Activated T-cell treated with anti-CD3 and anti-CD28 coated beads, Interleukin-2, amount 50 U/mL, for 72 hours (primary cell): Measurements from ENCODE around the gene DLGAP1. TPM values are rescaled to one million over a fixed set of nuclear protein-coding genes. Genes with fewer than 3 reads are reported as not detected.

Source experiments
- ATAC-seq, 2 donors: fragments of 150-1000 bp; cut with Tn5 transposase; replicated peaks in 1 of 2; 2 replicates each; pipeline ENCODE4 v1.10.0; 2021; ENCODE audit warnings: moderate library complexity in 2 of 2, mild to moderate bottlenecking in 1 of 2
- DNase-seq, 2 donors: peaks; one replicate each; pipeline ENCODE4 v3.0.0; 2021 to 2022; ENCODE audit warnings: mixed read lengths in 1 of 2
- H3K27ac Mint-ChIP-seq: one replicate; pipeline ENCODE4 v1.8.0; 2022; ENCODE audit warnings: mild to moderate bottlenecking, moderate library complexity, mixed read lengths
- H3K27me3 Mint-ChIP-seq: one replicate; pipeline ENCODE4 v1.8.0; 2022; ENCODE audit warnings: low read depth, mixed read lengths
- H3K36me3 Mint-ChIP-seq, 2 donors: one replicate each; pipeline ENCODE4 v1.8.0; 2022; ENCODE audit warnings: mixed read lengths in 2 of 2, mild to moderate bottlenecking in 1 of 2; ENCODE audit not compliant: insufficient read depth in 2 of 2
- H3K4me1 Mint-ChIP-seq: one replicate; pipeline ENCODE4 v1.8.0; 2022; ENCODE audit warnings: low read depth, mixed read lengths
- H3K4me3 Mint-ChIP-seq, 2 donors: one replicate each; pipeline ENCODE4 v1.8.0; 2022; ENCODE audit warnings: mild to moderate bottlenecking in 2 of 2, mixed read lengths in 2 of 2, moderate library complexity in 2 of 2
- H3K9me3 Mint-ChIP-seq, 2 donors: one replicate each; pipeline ENCODE4 v1.8.0; 2022; ENCODE audit warnings: mixed read lengths in 2 of 2
- total RNA-seq, 2 donors: library from RNA; stranded (reverse); gene quantifications; one replicate each; pipeline ENCODE4 v1.2.3, GENCODE V29; 2022

DLGAP1 gene
- total RNA-seq, 2 donors from 2014 or later, result 0.17 to 0.51 TPM

DNA sequence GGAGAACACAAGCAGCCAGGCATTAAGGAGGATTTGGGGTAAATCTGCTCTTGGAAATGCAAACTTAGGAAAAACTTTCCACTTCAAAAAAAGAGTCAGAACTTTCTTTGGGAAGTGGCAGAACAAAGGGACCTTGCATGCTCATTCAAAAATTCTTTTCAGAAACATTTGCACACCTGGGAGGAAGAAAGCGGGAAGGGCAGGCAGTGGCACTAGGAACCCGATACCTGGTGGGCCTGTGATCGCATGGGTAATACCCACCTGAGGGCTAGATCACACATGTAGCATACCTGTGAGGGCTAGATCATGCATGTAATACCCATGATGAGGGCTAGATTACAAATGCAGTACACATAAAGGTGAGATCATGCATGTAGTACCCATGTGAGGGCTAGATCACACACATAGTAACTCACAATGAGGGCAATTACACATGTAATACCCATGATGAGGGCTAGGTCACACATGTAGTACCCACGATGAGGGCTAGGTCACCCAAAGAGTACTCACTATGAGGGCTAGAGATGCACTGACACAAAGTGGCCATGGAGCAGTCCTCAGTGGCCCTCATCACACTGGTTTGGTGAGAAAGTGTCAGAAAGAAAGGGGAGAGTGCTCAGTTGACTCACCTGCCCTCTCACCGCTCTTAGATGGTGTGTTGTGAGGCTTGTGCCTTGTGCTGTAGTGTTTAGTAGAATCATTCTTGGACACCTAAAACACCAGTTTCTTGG lies 212.5 kb downstream of the DLGAP1 start:
- Mint-ChIP-seq H3K4me1 (no peaks in the 10 kb centered on the region), H3K27ac (no peak overlapping the region), H3K36me3 (no peaks in the 10 kb centered on the region), H3K27me3 (no peaks in the 10 kb centered on the region), H3K4me3 (no peak overlapping the region), H3K9me3 (peaks cover 0 to 1% of the 10 kb centered on the region in 2 donors)
- DNase-seq (no peak), ATAC-seq (no peak)

GRCh38 chr18:4241090-4241617 lies 214.0 kb downstream of the DLGAP1 start:
- no peak for DNase-seq
- H3K27ac Mint-ChIP-seq, result no peak overlapping the region
- no peaks in the 10 kb centered on the region for H3K9me3 Mint-ChIP-seq
- H3K27me3 Mint-ChIP-seq, result no peaks in the 10 kb centered on the region
- no peaks in the 10 kb centered on the region for H3K36me3 Mint-ChIP-seq
- H3K4me3 Mint-ChIP-seq, result no peak overlapping the region
- no peaks in the 10 kb centered on the region for H3K4me1 Mint-ChIP-seq
- ATAC-seq, result no peak

DNA sequence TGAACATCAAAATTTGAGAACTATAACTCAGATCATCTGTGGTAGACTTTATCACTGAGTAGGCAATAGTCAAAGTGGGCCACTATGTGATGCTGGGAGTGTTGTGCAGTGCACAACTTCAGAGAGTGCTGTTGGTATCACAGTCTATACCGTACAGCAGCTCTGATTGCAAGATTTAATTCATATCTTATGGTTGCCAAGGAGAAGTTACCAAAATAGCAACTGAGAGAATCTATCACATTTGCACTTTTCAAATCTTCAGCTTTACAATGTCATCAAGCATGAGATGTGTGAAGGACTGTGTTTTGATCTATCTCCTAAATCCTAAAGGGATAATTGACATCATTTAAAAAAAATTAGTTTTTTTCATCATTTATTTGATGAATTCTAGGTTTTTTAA lies 216.1 kb downstream of the DLGAP1 start:
- ATAC-seq (no peak), DNase-seq (no peak)
- Mint-ChIP-seq H3K4me3 (no peak overlapping the region), H3K9me3 (no peaks in the 10 kb centered on the region), H3K4me1 (no peaks in the 10 kb centered on the region), H3K27ac (no peak overlapping the region), H3K27me3 (no peaks in the 10 kb centered on the region), H3K36me3 (no peaks in the 10 kb centered on the region)

DNA sequence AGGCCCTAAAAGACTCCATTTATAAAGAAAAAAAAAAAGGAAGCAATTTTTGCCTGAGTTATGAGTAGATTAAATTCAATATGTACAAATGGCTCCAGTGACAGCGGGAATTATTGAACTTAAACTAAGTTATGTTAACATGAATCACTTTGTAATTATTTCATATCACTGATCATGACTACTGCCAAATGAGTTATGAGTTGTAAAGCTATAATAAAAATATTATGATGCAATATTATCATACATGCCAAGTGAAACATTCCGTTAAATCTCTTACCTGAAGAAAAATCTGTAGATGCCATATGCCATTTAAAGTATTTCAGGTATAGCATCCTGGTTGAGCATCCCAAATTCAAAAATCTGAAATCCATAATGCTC lies 217.5 kb downstream of the DLGAP1 start:
- H3K4me3 Mint-ChIP-seq, result no peak overlapping the region
- no peak overlapping the region for H3K27ac Mint-ChIP-seq
- ATAC-seq, result no peak
- DNase-seq, result no peak
- no peaks in the 10 kb centered on the region for H3K4me1 Mint-ChIP-seq
- H3K27me3 Mint-ChIP-seq, result no peaks in the 10 kb centered on the region
- H3K9me3 Mint-ChIP-seq, result no peaks in the 10 kb centered on the region
- no peaks in the 10 kb centered on the region for H3K36me3 Mint-ChIP-seq

DNA sequence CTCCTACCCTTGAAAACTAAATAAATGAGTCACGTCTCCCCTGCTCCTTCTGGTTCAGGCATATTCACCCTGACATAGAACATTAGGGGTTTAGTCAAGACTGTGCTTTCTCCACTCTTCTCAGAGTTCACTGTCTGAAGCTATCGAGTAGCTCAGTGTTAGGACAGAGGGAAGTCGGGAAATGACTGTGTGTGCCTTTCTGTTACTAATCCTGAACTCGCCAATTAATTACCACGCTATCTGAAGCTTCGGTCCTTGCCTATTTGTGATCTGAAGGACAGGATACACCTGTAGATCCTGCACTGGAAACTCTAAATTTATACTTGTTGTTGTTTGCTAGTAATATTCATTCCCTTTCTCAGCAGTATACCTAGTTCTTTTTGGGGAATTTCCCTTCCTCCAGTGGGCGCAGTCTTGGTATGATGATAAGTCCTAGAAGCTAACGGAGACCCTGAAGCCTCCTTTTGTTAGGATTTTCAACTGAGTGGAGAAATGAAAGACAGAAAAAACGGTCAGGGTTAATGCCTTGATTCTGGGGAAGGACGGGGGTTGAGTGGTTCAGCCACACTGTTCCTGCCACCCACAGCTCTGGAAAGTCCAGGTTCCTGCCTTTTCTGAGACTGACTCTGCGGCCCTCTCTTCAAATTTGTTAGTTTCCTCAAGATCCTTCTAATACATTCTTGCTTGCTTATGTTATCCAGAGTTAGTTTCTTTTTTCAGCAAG lies 218.0 kb downstream of the DLGAP1 start:
- H3K4me1 Mint-ChIP-seq, result no peaks in the 10 kb centered on the region
- no peaks in the 10 kb centered on the region for H3K9me3 Mint-ChIP-seq
- H3K27ac Mint-ChIP-seq, result no peak overlapping the region
- ATAC-seq, result no peak
- H3K36me3 Mint-ChIP-seq, result no peaks in the 10 kb centered on the region
- no peak for DNase-seq
- no peak overlapping the region for H3K4me3 Mint-ChIP-seq
- no peaks in the 10 kb centered on the region for H3K27me3 Mint-ChIP-seq

- Mint-ChIP-seq H3K36me3 (no peaks in the 10 kb centered on the region), H3K27me3 (no peaks in the 10 kb centered on the region), H3K4me3 (no peak overlapping the region), H3K4me1 (no peaks in the 10 kb centered on the region), H3K27ac (no peak overlapping the region), H3K9me3 (peaks cover 2 to 4% of the 10 kb centered on the region in 2 donors)
- DNase-seq (no peak), ATAC-seq (no peak)
Observed at GRCh38 chr18:4233468-4233867, 221.6 kb downstream of the DLGAP1 start.

DNA sequence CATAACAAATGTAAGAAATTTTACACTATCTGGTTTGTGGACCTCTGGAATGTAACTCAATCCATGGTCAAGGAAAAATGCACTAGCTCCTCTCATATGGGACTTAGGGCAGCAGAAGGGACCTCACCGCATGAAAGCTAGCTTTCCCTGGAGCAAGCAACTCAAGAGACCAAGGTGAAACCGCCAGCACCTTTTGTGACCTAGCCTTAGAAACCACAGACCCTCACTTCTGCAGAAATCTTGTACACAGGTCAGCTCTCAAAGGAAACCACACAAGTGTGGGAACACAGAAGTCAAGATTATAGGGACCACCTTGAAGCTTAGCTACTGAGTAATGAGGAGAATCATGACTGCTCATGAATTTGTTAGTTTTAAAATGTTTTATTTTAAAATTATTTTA lies 222.5 kb downstream of the DLGAP1 start:
- Mint-ChIP-seq H3K4me1 (no peaks in the 10 kb centered on the region), H3K27ac (no peak overlapping the region), H3K4me3 (no peak overlapping the region), H3K36me3 (no peaks in the 10 kb centered on the region), H3K27me3 (no peaks in the 10 kb centered on the region), H3K9me3 (peaks cover 8 to 9% of the 10 kb centered on the region in 2 donors)
- ATAC-seq (no peak), DNase-seq (no peak)

GRCh38 chr18:4231260-4231659 lies 223.8 kb downstream of the DLGAP1 start:
- Mint-ChIP-seq H3K4me1 (no peaks in the 10 kb centered on the region), H3K4me3 (no peak overlapping the region), H3K9me3 (peaks cover 8 to 9% of the 10 kb centered on the region in 2 donors), H3K27ac (no peak overlapping the region), H3K27me3 (no peaks in the 10 kb centered on the region), H3K36me3 (no peaks in the 10 kb centered on the region)
- ATAC-seq (no peak), DNase-seq (no peak)

- no peaks in the 10 kb centered on the region for H3K36me3 Mint-ChIP-seq
- no peaks in the 10 kb centered on the region for H3K4me1 Mint-ChIP-seq
- H3K27me3 Mint-ChIP-seq, result no peaks in the 10 kb centered on the region
- no peak overlapping the region for H3K4me3 Mint-ChIP-seq
- no peak for DNase-seq
- no peak for ATAC-seq
- no peak overlapping the region for H3K27ac Mint-ChIP-seq
- H3K9me3 Mint-ChIP-seq, result peaks cover 9% of the 10 kb centered on the region in 2 donors
Observed at GRCh38 chr18:4230450-4231168, 224.5 kb downstream of the DLGAP1 start.

- Mint-ChIP-seq H3K27ac (no peak overlapping the region), H3K4me1 (no peaks in the 10 kb centered on the region), H3K9me3 (peaks cover 5 to 10% of the 10 kb centered on the region in 2 donors), H3K4me3 (no peak overlapping the region), H3K36me3 (no peaks in the 10 kb centered on the region), H3K27me3 (no peaks in the 10 kb centered on the region)
- ATAC-seq (no peak), DNase-seq (no peak)
Observed at GRCh38 chr18:4224031-4224704, 230.9 kb downstream of the DLGAP1 start.

DNA sequence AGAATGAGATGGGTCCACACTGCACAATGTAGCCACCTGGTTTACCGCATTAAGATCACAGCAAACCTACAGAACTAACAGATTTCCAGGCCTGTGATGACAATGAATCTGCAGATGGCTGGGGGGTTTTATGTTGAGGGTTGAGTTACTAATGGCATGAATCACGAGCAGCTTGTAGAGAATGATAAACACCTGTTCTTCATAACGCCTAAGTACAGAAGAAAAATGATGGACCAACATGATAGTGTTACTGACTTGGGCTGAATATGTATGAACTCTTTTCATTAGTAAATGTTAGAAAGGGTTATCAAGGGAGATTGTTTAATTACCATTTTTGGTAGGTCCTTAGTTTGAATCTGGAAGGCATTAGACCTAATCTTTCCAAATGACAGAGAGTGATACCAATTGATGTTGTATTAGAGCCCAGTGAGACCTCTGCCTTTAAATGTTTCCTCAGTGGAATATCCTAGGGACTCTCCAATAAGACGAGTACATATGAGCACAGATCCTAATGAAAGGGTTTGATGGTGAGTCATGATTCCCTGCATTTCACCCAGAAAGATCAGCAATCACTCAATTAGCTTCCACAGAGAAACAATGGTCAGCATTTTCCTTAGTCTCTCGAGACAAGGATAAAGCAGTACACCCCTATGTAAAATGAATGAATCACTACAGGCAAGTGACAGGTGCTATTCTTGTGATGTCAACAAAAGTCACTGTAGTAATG lies 243.8 kb downstream of the DLGAP1 start:
- Mint-ChIP-seq H3K4me1 (no peaks in the 10 kb centered on the region), H3K27ac (no peak overlapping the region), H3K4me3 (no peak overlapping the region), H3K9me3 (peaks cover 7 to 20% of the 10 kb centered on the region in 2 donors), H3K36me3 (no peaks in the 10 kb centered on the region), H3K27me3 (no peaks in the 10 kb centered on the region)
- ATAC-seq (no peak), DNase-seq (no peak)

DNA sequence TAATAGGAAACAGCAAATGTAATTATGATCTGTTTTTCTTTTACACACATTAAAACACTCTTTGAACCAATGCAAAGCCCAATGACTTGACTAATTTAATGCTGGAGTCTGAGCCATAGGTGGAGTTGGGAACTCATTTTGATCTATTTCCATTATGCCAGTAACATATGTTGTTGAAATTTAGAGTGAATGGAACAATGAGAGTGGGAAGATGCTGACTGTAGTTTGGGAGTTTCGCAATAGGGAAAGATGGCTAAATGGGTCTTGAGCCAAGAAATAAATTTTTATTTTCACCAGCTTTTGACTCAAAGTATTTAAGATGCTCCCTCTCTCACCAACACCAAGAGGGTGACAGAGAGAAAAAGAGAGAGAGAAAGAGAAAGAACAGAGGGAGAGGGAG lies 246.7 kb downstream of the DLGAP1 start:
- Mint-ChIP-seq H3K27me3 (no peaks in the 10 kb centered on the region), H3K9me3 (peaks cover 9 to 16% of the 10 kb centered on the region in 2 donors), H3K36me3 (no peaks in the 10 kb centered on the region), H3K4me1 (no peaks in the 10 kb centered on the region), H3K4me3 (no peak overlapping the region), H3K27ac (no peak overlapping the region)
- DNase-seq (no peak), ATAC-seq (no peak)
